GM12875 (cell line): ENCODE data around the gene GMPPA.

Source experiments
- H3K4me3 ChIP-seq: one replicate; pipeline ENCODE4 v1.5.1; 2011; ENCODE audit warnings: low read depth, low read length, control low read depth
- CTCF ChIP-seq: IDR thresholded peaks from 2 replicates; pipeline ENCODE4 v1.5.1; 2011; ENCODE audit warnings: low read depth, mild to moderate bottlenecking, control low read depth, inconsistent platforms, low read length, moderate library complexity, borderline replicate concordance; ENCODE audit not compliant: insufficient read depth

Gene GMPPA

GRCh38 chr2:219512524-219513216, 14.0 kb downstream of the GMPPA start:
- no peak for TF ChIP-seq CTCF
- no peak overlapping the region for H3K4me3 ChIP-seq

GRCh38 chr2:219513787-219514186, 15.1 kb downstream of the GMPPA start:
- TF ChIP-seq CTCF: no peak
- no peak overlapping the region for H3K4me3 ChIP-seq

- no peak within 1 kb of the TSS for H3K4me3 ChIP-seq
Measured at GRCh38 chr2:219514196-219514761, 15.6 kb downstream of the GMPPA start, which contains the start of gene ASIC4. Gene ASIC4, plus strand, starts transcription at chr2:219514482. Its CDS starts 243 bp downstream, at chr2:219514725.

GRCh38 chr2:219514836-219515235, 16.1 kb downstream of the GMPPA start:
- no peak overlapping the region for H3K4me3 ChIP-seq
- TF ChIP-seq CTCF: no peak

More at GRCh38 chr2:219514196-219514761, 15.6 kb downstream of the GMPPA start, which contains the start of gene ASIC4:
- TF ChIP-seq CTCF: no peak

GRCh38 chr2:219515874-219516629, 17.4 kb downstream of the GMPPA start:
- H3K4me3 ChIP-seq: no peak overlapping the region
- TF ChIP-seq CTCF: no peak

GRCh38 chr2:219516888-219517287, 18.2 kb downstream of the GMPPA start:
- no peak overlapping the region for H3K4me3 ChIP-seq
- no peak for TF ChIP-seq CTCF
